GM15510 (cell line): Measurements from ENCODE around the gene RBMS3.

Experiments
- POLR2A ChIP-seq: IDR thresholded peaks from 3 replicates; pipeline ENCODE4 v1.6.1; 2011; ENCODE audit warnings: borderline replicate concordance; ENCODE audit not compliant: insufficient read length; ENCODE audit errors: extremely low read depth

Gene RBMS3

DNA sequence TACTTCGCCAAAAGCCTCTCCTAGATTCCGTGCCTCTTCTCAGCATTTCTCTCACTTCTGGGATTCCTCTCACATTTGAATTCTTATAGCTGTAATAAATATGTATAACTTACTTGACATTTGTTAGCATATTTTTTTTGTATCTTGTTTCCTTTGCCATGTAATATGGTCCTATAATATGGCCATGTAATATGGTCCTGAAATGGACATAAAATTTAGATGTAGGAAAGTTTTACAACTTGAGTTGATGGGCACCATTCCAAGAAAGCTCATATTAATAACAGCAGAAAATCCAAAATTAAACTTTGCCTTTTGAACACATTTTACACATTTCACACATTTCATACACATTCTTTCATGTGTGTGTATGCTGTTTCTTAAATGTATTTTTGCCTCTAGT is 480.6 kb downstream of the RBMS3 start:
- TF ChIP-seq POLR2A, result no peak

DNA sequence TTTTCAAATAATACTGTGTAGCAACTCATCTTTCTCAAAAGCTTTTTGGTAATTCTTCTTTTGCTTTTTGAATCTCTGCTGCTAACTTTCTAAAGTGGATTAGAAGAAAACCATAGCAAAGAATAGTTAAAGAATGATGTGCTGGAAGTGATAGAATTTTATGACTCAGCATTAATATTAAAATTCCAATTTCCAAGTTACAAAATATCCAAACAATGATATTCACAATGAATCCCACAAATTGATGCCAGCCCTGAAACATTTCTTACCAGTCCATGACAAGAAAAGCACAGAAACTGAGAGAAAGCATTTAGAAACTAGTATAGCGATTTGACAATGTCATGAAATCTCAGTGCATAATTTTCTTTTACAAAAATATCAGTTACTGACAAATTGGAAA is 482.2 kb downstream of the RBMS3 start:
- TF ChIP-seq POLR2A, result no peak

DNA sequence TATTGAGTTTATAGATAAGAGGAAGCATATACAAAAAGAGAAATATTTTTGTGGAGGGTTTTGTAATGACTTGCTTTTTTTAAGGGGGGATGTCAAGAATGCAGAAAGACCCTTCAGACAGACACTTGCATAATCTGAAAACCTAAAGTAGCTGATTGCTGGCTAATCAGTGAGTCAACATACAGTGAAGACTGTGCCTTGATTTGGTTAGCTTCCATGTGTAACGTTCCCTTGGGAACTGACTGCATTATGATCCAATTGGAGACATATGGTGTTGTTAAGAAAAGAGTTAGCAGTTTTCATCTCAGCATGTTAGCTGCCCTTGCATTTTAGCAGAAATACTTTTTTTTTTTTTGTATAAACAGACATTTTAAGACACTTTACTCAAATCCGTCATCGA is 483.2 kb downstream of the RBMS3 start:
- TF ChIP-seq POLR2A, result no peak

DNA sequence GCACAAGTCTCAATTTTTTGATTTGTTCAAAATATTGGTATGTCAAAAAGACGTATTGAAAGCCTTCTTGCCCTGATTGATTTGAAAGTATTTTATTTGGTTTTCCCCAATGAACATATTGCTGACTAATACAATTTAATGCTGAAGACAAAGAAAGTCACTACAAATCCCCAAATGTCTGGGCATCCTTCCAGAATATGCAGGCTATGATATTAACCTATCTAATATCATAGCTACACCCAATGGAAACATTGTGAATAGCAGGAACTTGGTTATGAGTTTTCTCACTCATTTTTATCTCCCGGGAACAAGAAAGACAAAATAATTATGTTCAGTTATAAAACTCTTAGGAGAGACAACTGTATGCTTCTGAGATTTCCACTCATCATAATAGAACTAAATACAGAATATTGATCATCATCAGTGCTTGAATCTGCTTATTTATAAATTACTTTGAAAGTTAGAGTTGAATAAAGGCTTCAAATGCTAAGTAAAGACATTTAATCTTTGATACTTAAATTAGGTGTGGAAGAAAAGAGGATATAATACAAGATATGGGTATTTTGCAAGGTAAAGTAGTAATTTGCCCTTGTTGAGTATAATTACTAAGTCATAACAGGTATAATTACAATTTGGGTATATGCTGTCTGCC is 483.9 kb downstream of the RBMS3 start:
- TF ChIP-seq POLR2A, result no peak

DNA sequence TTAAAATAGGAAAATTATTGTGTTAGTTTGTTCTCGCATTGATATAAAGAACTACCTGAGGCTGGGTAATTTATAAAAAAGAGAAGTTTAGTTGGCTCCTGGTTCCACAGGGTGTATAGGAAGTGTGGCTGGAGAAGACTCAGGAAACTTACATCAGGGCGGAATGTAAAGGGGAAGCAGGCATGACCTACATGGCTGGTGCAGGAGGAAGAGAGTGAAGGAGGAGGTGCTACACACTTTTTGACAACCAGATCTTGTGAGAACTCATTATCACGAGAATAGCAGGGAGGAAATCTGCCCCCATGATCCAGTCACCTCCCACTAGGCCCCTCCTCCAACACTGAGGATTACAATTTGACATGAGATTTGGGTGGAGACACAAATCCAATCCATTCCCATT is 490.7 kb downstream of the RBMS3 start:
- no peak for TF ChIP-seq POLR2A

DNA sequence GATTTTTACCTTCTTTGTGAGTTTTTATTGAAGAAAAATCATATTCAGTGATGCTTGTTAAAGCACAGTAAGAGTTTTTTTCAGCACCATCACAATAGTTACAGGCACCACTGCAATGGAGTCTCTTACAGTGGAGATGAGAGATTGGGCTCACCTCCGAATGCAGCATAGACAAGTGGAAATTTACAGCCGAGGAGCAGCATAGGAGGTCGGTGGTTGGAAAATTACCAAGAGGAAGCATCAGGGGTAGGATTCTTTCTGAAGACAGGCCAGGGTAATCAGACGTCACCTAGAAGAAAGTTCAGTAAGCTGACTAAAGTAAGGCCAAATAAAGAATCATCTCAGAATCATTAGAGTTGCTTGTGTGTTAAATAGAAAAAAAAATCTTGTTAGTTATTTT is 491.6 kb downstream of the RBMS3 start:
- no peak for TF ChIP-seq POLR2A

DNA sequence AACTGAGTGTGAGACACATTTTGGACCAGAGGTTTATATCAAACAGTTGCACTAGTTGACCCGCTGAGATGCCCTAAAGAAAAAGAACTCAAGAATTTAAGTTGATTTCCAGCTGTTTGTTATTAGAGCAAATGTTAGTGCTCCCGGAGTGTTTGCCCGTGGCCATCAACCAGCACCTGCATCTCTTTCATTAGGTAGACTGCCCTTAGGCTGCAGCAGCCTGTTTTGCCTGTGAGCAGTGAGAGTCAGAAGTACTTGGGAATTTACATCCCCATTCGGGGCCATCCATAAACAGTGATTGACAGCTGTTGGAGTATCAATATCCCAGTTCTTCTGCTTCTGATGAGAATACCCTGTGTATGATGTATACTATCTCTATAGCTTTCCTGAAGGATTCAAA is 492.6 kb downstream of the RBMS3 start:
- no peak for TF ChIP-seq POLR2A

DNA sequence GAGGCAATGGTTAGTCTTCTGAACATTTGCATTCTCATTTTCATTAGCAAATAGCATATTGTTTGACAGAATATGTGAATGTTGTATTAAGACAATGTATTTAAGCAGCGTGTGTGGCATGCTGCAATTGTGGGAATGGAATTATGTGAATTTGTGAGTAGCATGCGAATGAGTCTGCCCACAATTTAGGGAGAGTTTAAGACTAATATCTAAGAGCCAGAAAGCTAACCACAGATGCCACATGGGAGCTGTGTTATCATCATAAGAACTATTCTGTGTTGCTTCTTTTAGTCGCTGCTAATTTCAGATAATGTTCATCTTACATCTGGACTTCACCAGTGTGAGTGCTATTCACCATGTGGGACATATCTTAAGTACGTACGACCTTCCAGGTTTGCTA is 494.5 kb downstream of the RBMS3 start:
- no peak for TF ChIP-seq POLR2A

DNA sequence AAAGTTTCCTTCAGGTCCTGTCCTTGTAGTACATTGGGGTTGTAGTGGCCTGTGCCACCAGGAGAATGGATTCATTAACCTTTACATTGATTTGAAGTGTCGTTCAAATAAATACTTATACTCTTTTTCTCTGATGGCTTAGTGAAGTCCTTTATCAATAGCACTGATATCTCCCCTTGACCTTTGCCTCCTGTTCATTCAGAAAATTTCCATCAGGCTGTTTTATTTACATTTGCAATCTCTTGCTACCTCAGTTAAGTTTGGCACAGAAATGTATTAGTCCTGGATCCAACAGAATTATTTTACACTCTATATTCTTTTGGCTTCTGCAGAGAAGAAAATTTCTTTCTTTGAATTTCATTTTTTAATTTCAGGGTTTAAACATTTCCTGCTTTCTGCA is 497.0 kb downstream of the RBMS3 start:
- TF ChIP-seq POLR2A, result no peak

DNA sequence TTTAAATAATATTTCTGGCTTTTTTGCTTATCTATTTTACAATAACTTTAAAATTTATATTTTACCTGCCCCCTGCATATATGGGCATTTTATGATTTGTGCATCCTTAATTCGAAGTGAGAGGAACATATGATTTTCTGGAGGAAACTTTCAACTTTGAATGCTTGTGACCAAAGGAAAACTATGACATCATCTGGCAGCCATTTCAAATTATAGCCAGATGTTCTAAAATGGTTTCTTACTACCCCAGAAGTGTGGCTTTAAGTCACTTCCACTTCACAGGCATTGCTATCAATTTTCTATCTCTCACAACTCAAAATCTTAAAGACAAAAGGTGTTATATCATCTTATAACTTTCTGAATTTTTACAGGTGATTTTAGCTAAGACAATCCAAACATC is 508.8 kb downstream of the RBMS3 start:
- TF ChIP-seq POLR2A, result no peak

DNA sequence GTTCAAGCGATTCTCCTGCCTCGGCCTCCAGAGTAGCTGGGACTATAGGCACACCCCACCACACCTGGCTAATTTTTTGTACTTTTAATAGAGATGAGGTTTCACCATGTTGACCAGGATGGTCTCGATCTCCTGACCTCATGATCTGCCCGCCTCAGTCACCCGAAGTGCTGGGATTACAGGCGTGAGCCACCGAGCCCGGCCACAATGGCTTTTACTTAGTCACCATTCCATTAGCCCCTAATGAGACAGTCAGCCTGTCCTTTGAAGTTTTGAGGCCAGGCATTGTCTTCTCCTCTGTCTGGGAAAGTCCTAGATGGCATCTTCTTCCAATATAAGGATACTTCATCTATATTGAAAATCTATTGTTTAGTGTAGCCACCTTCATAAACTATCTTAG is 515.9 kb downstream of the RBMS3 start:
- no peak for TF ChIP-seq POLR2A

DNA sequence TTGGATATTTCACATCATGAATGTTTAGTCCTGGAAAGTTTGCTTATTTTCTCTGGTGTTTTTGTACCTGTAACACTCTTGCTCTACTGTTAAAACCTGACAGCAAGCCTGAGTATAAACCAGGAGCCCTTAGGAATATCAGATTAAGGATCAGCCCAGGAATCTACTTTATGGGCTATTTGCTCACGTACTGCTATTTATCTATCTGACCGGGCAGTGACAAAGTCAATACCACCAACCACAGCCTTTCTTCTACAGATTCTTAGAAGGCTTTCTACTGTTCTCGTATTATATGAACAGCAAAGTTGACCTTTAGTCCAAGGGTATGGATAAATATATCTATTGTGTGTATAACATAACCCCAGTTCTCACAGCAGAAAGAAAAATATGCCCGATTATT is 521.2 kb downstream of the RBMS3 start:
- TF ChIP-seq POLR2A, result no peak

DNA sequence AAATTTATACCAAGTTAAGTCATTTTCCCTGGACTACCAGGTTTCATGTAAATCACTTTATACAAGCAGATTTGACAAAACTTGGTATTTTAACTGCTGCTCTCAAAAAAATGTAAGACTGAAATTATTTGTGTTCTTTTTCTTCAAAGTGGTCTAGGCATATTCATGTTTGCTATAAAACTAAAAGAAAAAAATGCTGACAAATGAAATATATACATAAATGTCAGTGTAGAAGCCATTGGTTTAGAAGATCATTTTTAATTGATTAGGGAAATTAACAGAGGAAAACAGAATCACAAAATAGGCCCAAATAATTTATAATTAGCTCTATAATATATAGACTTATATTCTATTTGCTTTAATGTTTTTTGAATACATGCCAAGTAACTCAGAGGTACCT is 523.2 kb downstream of the RBMS3 start:
- TF ChIP-seq POLR2A, result no peak

DNA sequence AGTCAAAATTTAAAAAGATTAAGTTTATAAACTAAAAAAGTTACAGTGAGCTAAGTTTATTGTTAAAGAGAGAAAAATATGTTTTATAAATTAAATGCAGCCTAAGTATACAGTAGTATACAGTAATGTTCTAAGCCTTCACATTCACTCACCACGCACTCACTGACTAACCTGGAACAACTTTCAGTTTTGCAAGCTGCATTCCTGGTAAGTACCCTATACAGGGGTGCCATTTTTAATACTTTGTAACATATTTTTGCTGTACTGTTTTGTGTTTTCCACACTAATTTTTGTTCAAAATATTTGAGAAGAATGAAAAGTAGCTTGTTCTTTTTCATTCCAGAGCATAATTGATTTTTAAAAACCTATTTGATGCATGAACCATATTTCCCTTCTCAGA is 524.9 kb downstream of the RBMS3 start:
- TF ChIP-seq POLR2A, result no peak

DNA sequence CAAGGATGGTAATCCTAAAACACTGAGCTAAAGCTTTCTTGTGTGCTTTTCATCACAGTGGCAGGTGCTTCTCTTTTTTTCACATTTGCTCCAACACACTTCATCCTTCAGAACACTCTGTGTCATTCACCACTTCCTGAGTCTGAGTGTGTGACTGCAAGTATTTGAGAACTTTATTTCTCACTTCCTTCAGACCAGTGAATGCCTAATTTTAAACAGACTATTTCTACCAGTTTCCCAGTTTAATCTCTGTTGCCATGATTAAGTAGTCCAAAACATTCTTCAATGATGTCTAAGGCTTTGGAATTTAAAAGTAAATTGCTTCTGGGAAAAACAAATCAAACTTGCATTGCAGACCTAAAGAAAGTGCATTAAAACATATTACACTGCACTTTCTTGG is 541.2 kb downstream of the RBMS3 start:
- TF ChIP-seq POLR2A, result no peak

DNA sequence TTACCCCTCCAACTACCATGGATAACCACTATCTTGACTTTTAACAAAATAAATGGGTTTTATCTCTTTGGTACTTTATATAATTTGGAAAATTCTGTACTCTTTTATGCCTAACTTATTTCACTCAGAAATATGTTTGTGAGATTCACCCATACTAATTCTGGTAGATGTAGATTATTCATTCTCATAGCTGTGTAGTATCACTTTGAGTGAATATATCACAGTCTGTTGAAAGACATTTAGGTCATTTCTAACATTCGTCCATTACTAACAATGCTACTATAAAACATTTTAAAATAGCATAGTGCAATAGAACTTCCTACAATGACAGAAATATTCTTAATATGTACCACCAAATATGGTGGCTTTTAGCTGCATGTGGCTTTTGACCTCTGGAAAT is 542.4 kb downstream of the RBMS3 start:
- no peak for TF ChIP-seq POLR2A

DNA sequence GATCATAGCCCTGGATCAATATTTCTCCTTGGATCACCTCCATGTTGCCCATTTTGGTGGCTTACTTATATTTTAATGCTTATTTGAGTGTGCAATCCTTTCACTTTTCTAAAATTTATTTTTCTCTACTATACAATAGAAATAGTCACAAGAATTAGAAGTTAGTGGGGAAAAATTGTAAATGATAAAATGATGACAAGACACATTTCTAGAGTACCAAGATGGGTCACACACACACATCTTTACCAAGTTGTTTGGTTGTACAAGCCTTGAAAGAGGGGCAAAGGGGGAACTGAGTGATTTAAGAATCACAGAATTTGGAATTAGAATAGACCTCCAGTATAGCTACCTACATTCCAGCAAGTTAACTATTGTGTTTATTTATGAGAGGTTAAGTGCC is 545.8 kb downstream of the RBMS3 start:
- TF ChIP-seq POLR2A, result no peak
